ENCODE results near the gene PNMA8C.
"Not testable (repeated sequence)": the region's sequence is repeated elsewhere in the genome, so short reads cannot be mapped to it uniquely, and the experiment has no call there.

PNMA8C gene

GRCh38 chr19:46390121-46390858, 38.4 kb downstream of the PNMA8C start:
- no peak for DNase-seq (ENCODE audit: low read depth in 2 of 2)

- no peak for DNase-seq (ENCODE audit: low read depth in 2 of 2)
Measured at GRCh38 chr19:46388311-46389095, 40.2 kb downstream of the PNMA8C start.

GRCh38 chr19:46387713-46388130, 41.0 kb downstream of the PNMA8C start:
- no peak for DNase-seq (ENCODE audit: low read depth in 2 of 2)

DNA sequence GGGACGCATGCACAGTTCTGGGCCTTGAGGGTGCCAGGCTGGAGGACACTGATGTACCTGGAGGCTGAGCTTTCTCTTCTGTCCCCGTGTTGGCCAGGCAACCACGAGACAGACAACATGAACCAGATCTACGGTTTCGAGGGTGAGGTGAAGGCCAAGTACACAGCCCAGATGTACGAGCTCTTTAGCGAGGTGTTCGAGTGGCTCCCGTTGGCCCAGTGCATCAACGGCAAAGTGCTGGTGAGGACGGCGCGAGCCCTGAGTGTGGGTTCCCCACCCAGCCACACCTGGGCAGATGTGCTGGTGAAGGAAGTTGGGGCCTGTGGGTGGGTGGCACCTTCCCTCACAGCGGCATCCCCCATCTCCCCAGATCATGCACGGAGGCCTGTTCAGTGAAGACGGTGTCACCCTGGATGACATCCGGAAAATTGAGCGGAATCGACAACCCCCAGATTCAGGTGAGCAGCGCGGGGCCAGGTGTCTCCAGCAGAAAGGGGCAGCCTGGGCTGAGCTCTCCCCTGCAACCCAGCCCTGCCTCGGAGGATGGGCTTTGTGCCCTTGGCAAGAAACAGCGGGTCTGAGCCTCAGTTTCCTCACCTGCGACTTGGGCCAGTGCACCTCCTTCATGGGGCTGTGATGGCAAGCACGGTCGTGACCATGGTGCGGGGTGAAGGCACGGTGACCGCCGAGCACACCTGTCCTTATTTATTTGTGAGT, 41.6 kb downstream of the PNMA8C start:
- no peak for DNase-seq (ENCODE audit: low read depth in 2 of 2)

- DNase-seq (ENCODE audit: low read depth in 2 of 2): no peak
Measured at GRCh38 chr19:46386151-46386550, 42.6 kb downstream of the PNMA8C start.

GRCh38 chr19:46385636-46386035, 43.1 kb downstream of the PNMA8C start:
- no peak for DNase-seq (ENCODE audit: low read depth in 2 of 2)

DNA sequence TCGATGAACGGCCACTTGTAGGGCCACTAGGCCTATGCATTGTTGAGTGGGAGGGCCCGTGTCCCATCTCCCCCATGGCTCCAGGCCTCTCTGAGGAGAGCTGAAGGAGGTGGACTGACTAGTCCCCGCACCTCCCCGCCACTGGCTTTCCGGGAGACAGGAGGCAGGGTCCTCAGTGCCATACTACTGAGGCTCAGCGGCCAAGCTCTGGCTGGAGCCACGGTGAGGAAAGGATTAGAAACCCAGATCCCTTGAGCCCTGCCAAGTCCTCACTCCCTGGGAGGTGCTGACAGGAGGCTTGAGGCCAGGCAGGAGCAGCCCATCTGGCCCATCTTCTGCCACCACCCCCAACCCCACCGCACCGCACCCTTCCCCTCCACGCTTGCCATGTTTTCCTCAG, 44.3 kb downstream of the PNMA8C start:
- no peak for DNase-seq (ENCODE audit: low read depth in 2 of 2)

GRCh38 chr19:46383846-46384245, 44.9 kb downstream of the PNMA8C start:
- no peak for DNase-seq (ENCODE audit: low read depth in 2 of 2)

- DNase-seq (ENCODE audit: low read depth in 2 of 2): no peak
Measured at GRCh38 chr19:46383171-46383815, 45.4 kb downstream of the PNMA8C start.

DNA sequence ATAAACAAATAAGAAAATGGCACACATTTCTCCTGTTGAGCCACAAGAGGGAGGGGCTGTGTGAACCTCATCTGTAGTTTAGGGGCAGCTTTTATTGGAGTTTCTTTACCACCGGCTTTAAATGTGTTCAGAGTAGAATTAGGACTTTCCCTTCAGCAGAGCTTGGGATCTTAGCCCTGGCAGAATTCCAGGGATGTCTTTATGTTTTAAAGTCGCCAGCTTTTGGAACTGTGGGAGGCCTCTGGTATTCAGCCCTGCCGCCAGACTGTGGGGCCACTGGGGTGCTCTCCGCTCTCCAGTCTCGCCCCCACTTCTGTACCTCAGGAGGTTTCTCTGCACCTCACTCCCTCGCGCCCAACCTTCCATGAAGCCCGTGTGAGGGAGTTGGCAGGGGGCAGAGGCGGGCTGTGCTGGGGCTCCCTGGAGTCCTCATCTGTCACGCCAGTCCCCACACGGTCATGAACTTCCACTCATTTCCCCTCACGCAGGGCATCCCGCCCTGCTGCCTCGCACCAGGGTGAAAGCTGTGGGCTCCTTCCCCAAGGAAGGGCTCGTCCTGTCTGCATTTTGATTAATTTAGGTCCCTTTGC, 46.9 kb downstream of the PNMA8C start:
- DNase-seq (ENCODE audit: low read depth in 2 of 2): no peak

- DNase-seq (ENCODE audit: low read depth in 2 of 2): no peak
Measured at GRCh38 chr19:46381346-46381745, 47.4 kb downstream of the PNMA8C start.

DNA sequence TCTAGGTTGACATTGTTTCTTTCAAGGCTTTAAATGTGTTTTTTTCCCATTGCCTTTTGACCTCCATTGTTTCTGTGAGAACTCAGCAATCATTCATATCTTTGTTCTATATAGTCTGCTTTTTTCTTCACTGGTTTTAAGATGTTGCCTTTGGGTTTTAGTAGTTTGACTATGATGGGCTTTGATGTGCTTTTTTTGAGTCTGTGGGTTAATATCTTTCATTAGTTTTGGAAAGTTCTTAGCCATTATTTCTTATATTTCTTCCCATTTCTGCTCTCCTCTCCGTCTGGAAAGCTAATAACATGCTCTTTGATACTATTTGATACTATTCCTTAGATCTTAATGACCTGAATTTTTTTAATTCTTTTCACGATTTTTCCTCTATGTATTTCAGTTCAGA, 48.0 kb downstream of the PNMA8C start:
- DNase-seq (ENCODE audit: low read depth in 2 of 2): no peak

DNA sequence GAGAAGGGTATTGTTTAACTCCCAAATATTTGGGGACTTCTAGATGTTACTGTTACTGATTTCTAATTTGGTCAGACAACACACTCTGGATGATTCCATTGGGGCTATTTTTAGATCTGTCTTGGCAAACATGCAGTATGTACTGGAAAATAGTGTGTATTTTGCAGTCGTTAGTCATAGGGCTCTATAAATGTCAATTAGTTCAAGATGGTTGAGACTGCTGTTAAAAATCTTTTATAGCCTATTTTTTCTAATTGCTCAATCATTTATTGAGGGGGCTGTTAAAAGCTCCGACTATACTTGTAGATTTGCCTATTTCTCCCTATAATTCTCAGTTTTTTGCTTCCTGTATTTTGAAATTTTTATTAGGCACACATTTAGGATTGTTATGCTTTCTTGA, 50.5 kb downstream of the PNMA8C start:
- peak; percentile 93 to 94 for DNase-seq (ENCODE audit: low read depth in 2 of 2)

DNA sequence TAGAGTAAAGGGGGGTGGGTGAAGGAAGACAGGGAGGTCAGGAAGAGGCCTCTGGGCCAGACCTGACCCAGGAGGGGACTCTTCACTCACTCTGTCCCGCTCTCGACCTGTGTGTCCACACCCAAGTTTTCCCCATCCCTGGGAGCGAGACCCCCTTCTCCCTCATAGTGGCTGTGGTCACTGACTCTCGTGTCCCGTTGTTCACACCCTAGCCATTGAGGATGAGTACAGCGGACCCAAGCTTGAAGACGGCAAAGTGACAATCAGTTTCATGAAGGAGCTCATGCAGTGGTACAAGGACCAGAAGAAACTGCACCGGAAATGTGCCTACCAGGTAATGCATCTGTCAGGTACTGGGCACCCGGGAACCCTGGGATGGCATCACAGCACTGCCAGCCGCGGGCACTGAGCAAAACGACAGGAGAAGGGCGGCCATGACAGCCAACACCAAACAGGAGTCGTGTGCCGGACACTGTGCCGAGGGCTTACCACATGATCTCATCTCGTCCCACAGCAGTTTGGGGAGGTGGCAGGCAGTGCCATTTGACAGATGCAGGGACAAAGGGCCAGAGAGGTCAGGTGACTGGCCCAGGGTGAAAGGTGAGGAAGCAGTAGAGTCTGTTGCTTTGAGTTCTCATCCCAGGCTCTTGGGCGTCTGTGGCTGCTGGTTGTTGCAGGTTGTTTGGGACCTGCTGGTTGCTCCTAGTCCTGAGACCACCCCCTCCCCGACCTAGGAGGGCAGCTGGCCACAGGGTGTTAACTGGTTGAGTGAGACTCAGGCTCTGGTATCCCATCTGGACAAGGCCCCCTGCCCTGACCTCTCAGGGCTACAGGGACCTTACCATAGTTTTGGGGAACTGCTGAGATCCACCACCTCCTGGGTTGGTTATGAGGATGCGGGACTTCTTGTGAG, 52.2 kb downstream of the PNMA8C start:
- DNase-seq (ENCODE audit: low read depth in 2 of 2): no peak

DNA sequence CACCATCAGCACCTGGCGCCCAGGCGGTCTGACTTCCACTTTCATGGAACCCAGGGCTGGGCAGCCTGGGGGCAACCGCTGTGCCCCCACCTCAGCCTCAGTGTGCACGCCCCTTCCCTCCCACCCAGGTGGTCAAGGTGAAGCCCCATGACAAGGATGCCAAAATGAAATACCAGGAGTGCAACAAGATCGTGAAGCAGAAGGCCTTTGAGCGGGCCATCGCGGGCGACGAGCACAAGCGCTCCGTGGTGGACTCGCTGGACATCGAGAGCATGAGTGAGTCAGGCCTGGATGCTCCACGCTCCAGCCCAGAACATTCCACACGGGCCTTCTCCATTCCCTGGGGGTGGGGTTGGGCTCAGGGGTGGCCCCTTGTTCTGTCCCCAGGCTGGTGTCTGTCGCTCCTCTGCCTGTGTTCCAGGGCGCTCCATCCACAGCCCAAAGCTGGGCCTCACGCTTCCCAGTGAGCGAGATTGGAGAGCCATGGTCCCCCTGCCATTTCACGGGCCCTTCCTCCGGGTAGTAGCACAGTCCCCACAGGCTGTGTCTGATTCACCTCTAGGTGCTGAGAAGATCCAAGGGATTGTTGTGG, 53.2 kb downstream of the PNMA8C start:
- not testable (repeated sequence) for DNase-seq (ENCODE audit: low read depth in 2 of 2)
